Fibroblast of skin of abdomen (primary cell): ENCODE measurements around the gene TPSG1. TPM values are rescaled to one million over a fixed set of nuclear protein-coding genes. Genes with fewer than 3 reads are reported as not detected.
"Not testable (repeated sequence)": the region's sequence is repeated elsewhere in the genome, so short reads cannot be mapped to it uniquely, and the experiment has no call there.

ENCODE experiments used
- DNase-seq: peaks from one replicate; pipeline ENCODE4 v3.0.0-alpha.2; 2013
- polyA plus RNA-seq, 2 experiments: library from polyadenylated mRNA; unstranded; fragments of 120-200 nt; gene quantifications; one replicate each; pipeline ENCODE4 v1.2.1, GENCODE V29; 2013; ENCODE audit not compliant: insufficient read length in 2 of 2

The TPSG1 gene
- polyA plus RNA-seq (2013, experiment 1 of 2; ENCODE audit: insufficient read length) = not detected
- not detected for polyA plus RNA-seq (2013, experiment 2 of 2; ENCODE audit: insufficient read length)

DNA sequence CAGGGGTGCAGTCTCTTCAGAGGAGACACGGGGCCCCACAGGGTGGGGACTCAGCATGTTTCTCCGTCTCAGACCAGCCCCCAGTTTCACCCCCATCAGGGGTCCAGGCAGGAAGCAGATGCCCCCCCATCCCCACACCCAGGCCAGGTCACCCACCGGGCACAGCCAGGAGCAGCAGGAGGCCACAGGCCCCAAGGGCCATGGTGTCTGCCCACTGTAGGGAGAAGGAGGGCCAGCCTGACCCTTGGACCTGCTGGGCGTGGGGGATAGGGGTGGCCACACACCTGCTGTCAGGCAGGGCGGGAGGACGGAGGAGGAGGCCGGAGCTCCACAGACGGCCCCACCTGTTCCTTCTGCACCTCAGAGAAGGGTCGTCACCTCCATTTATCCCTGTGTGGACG, at the start of gene TPSG1:
Gene TPSG1, minus strand, starts transcription at position 218 of the 401 bp plus-strand sequence. Its CDS starts 16 bp downstream, at position 202.
- DNase-seq = no peak

DNA sequence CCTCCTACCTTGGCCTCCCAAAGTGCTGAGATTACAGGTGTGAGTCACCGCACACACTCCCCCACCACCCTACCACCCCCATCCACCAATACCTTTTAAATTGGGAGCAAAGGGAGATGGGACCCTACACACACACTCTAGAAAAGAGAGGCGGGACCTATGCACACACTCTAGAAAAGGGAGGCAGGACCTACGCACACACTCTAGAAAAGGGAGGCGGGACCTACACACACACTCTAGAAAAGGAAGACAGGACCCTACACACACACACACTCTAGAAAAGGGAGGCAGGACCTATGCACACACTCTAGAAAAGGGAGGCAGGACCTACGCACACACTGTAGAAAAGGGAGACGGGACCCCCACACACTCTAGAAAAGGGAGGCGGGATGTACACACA, 49.7 kb upstream of the TPSG1 start:
- DNase-seq = no peak

DNA sequence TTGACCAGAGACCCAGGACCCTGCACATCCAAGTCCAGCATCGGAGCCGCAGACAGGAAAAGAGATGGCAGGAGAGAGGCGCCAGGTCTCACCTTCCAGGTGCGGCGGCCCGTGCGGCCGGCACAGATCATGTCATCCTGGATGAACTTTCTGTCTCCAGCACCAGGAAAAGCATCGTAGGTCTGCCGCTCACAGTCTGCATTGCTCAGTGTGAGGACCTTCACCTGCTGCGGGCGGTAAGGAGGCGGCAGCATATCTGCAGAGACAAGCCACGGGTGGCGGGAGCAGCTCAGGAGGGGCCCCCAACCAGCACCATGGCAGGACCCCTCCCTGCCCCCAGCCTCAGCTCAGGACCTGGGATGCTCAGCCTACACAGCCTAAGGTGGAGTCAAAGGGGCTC, 48.7 kb upstream of the TPSG1 start:
- no peak for DNase-seq

- DNase-seq = no peak
These were observed 47.6 kb upstream of the TPSG1 start for GRCh38 chr16:1272453-1273198.

GRCh38 chr16:1271724-1272413, 46.8 kb upstream of the TPSG1 start:
- DNase-seq = peak; percentile 10

DNA sequence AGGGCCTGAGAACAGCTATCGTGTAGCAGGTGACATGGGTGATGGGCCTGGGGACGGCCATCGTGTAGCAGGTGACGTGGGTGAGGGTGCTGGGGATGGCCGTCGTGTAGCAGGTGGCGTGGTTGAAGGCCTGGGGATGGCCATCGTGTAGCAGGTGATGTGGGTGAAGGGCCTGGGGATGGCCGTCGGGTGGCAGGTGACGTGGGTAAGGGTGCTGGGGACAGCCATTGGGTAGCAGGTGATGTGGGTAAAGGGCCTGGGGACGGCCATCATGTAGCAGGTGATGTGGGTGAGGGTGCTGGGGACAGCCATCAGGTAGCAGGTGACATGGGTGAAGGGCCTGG, 46.3 kb upstream of the TPSG1 start:
- DNase-seq = no peak

DNA sequence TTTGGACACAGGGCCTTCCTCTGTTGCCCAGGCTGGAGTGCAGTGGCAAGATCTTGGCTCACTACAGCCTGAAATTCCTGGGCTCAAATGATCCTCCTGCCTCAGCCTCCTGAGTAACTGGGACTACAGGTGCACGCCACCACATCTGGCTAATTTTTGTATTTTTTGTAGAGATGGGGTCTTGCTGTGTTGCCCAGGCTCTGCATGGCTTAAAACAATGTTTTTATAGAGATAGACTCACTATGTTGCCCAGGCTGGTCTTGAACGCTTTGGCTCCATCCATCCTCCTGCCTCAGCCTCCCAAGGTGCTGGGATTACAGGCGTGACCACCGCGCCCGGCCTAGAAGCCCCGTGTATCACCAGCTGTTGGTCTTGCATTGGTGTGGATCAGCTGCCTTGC, 44.4 kb upstream of the TPSG1 start:
- not testable (repeated sequence) for DNase-seq

DNA sequence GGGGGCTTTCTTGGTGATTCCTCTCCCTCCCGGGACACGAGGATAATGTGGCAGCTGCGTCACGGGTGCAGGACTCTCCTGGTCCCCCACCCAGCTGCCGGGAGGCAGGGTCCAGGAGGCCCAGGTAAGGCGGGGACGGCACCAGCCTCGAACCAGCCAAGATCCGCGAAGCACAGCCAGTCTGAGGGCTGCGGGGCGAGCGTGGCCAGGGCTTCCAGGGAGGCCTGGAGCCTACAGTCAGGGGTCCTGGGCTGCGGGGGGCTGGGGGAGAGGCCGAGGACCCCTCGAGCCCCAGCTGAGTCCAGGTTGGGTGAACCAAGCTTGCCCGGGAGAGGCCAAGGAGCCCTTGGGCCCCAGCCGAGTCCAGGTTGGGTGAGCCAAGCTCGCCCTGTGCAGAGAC, 40.8 kb upstream of the TPSG1 start:
- no peak for DNase-seq

DNA sequence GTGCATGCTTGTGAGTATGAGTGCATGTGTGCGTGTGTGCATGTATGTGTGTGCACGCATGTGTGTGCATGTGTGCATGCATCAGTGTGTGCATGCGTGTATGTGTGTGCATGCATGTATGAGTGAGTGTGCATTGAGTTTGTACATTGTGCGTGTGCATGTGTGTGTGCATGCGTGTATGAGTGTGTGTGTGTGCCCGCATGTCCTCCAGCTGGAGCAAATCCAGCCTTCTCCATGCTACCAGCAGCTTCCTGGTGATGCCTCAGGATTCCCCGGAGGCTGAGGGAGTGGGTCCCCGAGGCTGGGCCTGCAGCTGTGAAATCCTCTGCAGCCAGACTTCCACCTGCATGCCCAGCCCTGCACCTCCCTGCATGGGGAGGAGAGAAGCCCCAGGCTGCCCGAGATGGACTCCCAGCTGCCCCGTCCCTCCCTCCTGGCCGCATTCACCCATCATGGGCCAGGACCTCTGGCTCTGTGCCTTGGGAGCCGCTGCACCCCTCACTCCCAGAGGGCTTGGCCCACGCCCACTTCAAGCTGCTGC, 40.1 kb upstream of the TPSG1 start:
- no peak for DNase-seq

- DNase-seq = no peak
These were observed 39.4 kb upstream of the TPSG1 start for GRCh38 chr16:1264345-1265089.

- DNase-seq = no peak
These were observed 38.7 kb upstream of the TPSG1 start for GRCh38 chr16:1263591-1264344.

- DNase-seq = no peak
These were observed 37.8 kb upstream of the TPSG1 start for GRCh38 chr16:1262846-1263221.

GRCh38 chr16:1262210-1262845, 37.3 kb upstream of the TPSG1 start:
- no peak for DNase-seq

DNA sequence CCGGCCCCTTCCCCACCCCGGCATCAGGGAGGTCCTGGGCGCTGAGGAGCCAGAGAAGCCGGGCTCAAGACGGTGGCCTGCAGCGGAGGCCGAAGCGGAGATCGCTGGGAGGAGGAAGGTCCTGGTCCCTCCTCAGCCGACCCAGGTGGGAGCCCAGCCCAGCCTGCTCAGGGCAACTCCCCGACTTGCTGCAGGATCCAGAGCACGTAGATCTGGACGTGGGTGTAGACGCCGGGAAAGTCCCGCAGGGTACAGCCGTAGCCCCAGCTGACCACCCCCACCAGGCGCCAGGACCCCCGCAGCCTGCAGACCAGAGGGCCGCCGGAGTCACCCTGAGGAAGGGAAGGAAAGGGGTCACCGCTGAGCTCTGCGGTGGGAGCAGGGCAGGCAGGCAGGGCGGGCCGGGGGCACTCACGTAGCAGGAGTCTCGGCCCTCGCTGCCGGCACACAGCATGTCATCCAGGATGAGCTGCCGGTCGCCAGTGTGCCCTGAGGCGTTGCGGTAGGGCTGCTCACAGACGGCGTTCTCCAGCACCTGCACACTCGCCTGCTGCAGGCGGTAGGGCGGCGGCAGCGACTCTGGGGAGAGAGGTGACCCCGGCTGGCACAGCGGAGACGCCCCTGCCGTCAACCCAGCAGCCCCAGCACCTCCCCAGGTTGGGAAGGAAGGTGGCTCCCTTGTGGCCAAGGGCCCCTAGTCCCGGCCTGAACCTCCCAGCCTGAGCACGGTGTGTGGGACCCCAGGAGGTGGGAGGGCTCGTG, 36.2 kb upstream of the TPSG1 start:
- no peak for DNase-seq

GRCh38 chr16:1260101-1260680, 35.1 kb upstream of the TPSG1 start:
- no peak for DNase-seq

DNA sequence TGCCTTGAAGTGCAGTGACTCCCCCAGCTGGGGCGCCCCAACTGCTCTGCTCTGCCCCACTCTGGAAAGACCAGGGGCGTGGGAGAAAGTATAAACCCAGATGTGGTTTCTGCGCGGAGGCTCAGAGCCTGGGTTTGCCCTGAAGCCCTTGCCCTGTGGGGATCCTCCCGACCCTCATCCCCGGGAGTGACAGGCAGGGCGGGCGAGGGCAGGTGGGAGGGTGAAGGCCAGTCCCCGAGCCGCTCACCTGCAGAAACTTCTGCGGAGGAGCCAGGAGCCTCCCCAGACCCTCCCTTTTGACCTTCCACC, 34.6 kb upstream of the TPSG1 start:
- no peak for DNase-seq

GRCh38 chr16:1258906-1259759, 34.1 kb upstream of the TPSG1 start:
- DNase-seq = no peak

DNA sequence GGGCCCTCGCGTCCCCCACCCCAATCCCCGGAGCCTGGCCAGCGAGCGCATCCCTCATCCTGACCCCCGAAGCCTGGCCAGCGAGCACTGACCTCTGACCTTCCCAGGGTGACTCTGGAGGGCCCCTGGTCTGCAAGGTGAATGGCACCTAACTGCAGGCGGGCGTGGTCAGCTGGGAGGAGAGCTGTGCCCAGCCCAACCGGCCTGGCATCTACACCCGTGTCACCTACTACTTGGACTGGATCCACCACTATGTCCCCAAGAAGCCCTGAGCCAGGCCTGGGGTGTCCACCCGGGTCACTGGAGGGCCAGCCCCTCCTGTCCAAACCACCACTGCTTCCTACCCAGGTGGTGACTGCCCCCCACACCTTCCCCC, 33.1 kb upstream of the TPSG1 start:
- no peak for DNase-seq

- DNase-seq = no peak
These were observed 32.6 kb upstream of the TPSG1 start for GRCh38 chr16:1257561-1258224.
